ENCODE data around the gene AKIRIN2.

GRCh38 chr6:87728706-87729105 is 26.7 kb upstream of the AKIRIN2 start:
- TF ChIP-seq, protein P1, sequence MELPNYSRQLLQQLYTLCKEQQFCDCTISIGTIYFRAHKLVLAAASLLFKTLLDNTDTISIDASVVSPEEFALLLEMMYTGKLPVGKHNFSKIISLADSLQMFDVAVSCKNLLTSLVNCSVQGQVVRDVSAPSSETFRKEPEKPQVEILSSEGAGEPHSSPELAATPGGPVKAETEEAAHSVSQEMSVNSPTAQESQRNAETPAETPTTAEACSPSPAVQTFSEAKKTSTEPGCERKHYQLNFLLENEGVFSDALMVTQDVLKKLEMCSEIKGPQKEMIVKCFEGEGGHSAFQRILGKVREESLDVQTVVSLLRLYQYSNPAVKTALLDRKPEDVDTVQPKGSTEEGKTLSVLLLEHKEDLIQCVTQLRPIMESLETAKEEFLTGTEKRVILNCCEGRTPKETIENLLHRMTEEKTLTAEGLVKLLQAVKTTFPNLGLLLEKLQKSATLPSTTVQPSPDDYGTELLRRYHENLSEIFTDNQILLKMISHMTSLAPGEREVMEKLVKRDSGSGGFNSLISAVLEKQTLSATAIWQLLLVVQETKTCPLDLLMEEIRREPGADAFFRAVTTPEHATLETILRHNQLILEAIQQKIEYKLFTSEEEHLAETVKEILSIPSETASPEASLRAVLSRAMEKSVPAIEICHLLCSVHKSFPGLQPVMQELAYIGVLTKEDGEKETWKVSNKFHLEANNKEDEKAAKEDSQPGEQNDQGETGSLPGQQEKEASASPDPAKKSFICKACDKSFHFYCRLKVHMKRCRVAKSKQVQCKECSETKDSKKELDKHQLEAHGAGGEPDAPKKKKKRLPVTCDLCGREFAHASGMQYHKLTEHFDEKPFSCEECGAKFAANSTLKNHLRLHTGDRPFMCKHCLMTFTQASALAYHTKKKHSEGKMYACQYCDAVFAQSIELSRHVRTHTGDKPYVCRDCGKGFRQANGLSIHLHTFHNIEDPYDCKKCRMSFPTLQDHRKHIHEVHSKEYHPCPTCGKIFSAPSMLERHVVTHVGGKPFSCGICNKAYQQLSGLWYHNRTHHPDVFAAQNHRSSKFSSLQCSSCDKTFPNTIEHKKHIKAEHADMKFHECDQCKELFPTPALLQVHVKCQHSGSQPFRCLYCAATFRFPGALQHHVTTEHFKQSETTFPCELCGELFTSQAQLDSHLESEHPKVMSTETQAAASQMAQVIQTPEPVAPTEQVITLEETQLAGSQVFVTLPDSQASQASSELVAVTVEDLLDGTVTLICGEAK (IDR thresholded peaks at IDR 0.05; ENCODE audit: borderline replicate concordance), result no peak
- TF ChIP-seq RFX5 (IDR thresholded peaks at IDR 0.05; ENCODE audit: low read depth, low read length) (no peak), POLR2A (IDR thresholded peaks at IDR 0.05; ENCODE audit: low read depth, low read length) (no peak), FOXM1 (IDR thresholded peaks at IDR 0.05; ENCODE audit: low read depth, low read length) (no peak), RBBP5 (conservative IDR thresholded peaks at IDR 0.05) (no peak), NRF1 (conservative IDR thresholded peaks at IDR 0.05; ENCODE audit: low read depth, low read length) (no peak), STAT1 (conservative IDR thresholded peaks at IDR 0.05) (no peak), CHD1 (IDR thresholded peaks at IDR 0.05; ENCODE audit: low read depth, low read length) (no peak), HDAC2 (IDR thresholded peaks at IDR 0.05) (no peak), RAD21 (IDR thresholded peaks at IDR 0.05; ENCODE audit: insufficient read depth, low read depth, low read length) (no peak)
- TF ChIP-seq, protein P2, sequence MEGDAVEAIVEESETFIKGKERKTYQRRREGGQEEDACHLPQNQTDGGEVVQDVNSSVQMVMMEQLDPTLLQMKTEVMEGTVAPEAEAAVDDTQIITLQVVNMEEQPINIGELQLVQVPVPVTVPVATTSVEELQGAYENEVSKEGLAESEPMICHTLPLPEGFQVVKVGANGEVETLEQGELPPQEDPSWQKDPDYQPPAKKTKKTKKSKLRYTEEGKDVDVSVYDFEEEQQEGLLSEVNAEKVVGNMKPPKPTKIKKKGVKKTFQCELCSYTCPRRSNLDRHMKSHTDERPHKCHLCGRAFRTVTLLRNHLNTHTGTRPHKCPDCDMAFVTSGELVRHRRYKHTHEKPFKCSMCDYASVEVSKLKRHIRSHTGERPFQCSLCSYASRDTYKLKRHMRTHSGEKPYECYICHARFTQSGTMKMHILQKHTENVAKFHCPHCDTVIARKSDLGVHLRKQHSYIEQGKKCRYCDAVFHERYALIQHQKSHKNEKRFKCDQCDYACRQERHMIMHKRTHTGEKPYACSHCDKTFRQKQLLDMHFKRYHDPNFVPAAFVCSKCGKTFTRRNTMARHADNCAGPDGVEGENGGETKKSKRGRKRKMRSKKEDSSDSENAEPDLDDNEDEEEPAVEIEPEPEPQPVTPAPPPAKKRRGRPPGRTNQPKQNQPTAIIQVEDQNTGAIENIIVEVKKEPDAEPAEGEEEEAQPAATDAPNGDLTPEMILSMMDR (IDR thresholded peaks at IDR 0.05 in 2 of 3, conservative IDR thresholded peaks at IDR 0.05 in 1 of 3; ENCODE audit: control insufficient read depth in 2 of 3, extremely low read depth in 1 of 3, insufficient read depth in 1 of 3, low read depth in 3 of 3, low read length in 3 of 3), result no peak

Measured in GM12878 (cell line).